K562 (cell line): Measurements from ENCODE around the gene TEDC1. TPM values are rescaled to one million over a fixed set of nuclear protein-coding genes. Genes with fewer than 3 reads are reported as not detected.

Experiments
- ATAC-seq: fragments of 200-7000 bp; cut with Tn5 transposase; 3 replicates; pipeline ENCODE4 v1.9.1; 2020; ENCODE audit warnings: moderate library complexity
- BruUV-seq: library from RNA; stranded (reverse); fragments of 400-500 nt; replicated peaks from 2 replicates; lab custom pipeline; 2021; lab: Mats Ljungman, UMichigan
- CTCF ChIA-PET: fragments of 300-600 bp; formaldehyde crosslinking; extraction: SDS; loops from one replicate; lab custom pipeline; 2021; ENCODE audit warnings: low intra/inter-chr PET ratio; lab: Yijun Ruan, JAX
- POLR2A ChIA-PET: fragments of 300-600, 350-650 bp; sonication (Branson Sonifier 250); formaldehyde crosslinking; extraction: SDS; loops from one replicate; lab custom pipeline; 2021; ENCODE audit warnings: antibody characterized with exemption, inconsistent platforms; lab: Yijun Ruan, JAX
- DNase-seq, 4 experiments: peaks; one replicate each; pipeline versions ENCODE4 v3.0.0 to v3.0.0-alpha.2; 2011 to 2018; ENCODE audit warnings: low spot score in 3 of 4, mixed read lengths in 3 of 4; ENCODE audit errors: extremely low read depth in 1 of 4
- FAIRE-seq: peaks from 2 replicates; lab custom pipeline; 2011; peaks lifted over from hg19 to GRCh38; lab: Jason Lieb, UNC
- H2AFZ ChIP-seq: 2 replicates; pipeline ENCODE4 v1.6.0; 2011; ENCODE audit warnings: low read depth, low read length, control low read depth, inconsistent platforms
- H3K27ac ChIP-seq: fragments of 200-600 bp; 3 replicates; pipeline ENCODE4 v1.8.0; 2011; ENCODE audit warnings: low read depth, mild to moderate bottlenecking, control low read depth, inconsistent platforms, low read length, moderate library complexity, mixed read lengths; ENCODE audit errors: extremely low read depth
- H3K27me3 ChIP-seq, 2 experiments: fragments of 300-600 bp in 1 of 2; 2 replicates in 1 of 2; 3 replicates in 1 of 2; pipeline versions ENCODE4 v1.6.0 to v1.8.0; 2011; ENCODE audit warnings: inconsistent platforms in 2 of 2, low read length in 2 of 2, mild to moderate bottlenecking in 1 of 2, mixed read lengths in 1 of 2, moderate library complexity in 1 of 2; ENCODE audit not compliant: control insufficient read depth in 2 of 2, insufficient read depth in 2 of 2
- H3K36me3 ChIP-seq: fragments of 300-600 bp; 3 replicates; pipeline ENCODE4 v1.8.0; 2011; ENCODE audit warnings: mild to moderate bottlenecking, low read length, inconsistent platforms; ENCODE audit not compliant: control insufficient read depth, insufficient read depth
- H3K4me1 ChIP-seq, 2 experiments: fragments of 200-600 bp in 1 of 2; replicated peaks in 1 of 2; 2 replicates in 1 of 2; 3 replicates in 1 of 2; pipeline versions ENCODE4 v1.5.1 to v1.8.0; 2011; ENCODE audit warnings: inconsistent platforms in 2 of 2, low read length in 2 of 2, mild to moderate bottlenecking in 1 of 2, mixed read lengths in 1 of 2, moderate library complexity in 1 of 2; ENCODE audit not compliant: control insufficient read depth in 2 of 2, insufficient read depth in 2 of 2
- H3K4me2 ChIP-seq: 2 replicates; pipeline ENCODE4 v1.6.1; 2011; ENCODE audit warnings: low read length, control low read depth, inconsistent platforms, mixed read lengths; ENCODE audit not compliant: insufficient read depth
- H3K4me3 ChIP-seq: fragments of 200-600 bp; sonication (generic), shearing (Covaris generic); 2 replicates; pipeline ENCODE4 v1.5.1; 2016; ENCODE audit warnings: control low read depth, inconsistent platforms
- H3K79me2 ChIP-seq: fragments of 200-600 bp; 3 replicates; pipeline ENCODE4 v1.8.0; 2011; ENCODE audit warnings: low read length, inconsistent platforms; ENCODE audit not compliant: control insufficient read depth, insufficient read depth
- H3K9ac ChIP-seq, 2 experiments: 2 replicates each; pipeline versions ENCODE4 v1.6.0 to v1.6.1; 2011; ENCODE audit warnings: low read depth in 2 of 2, low read length in 2 of 2, control low read depth in 1 of 2, inconsistent platforms in 1 of 2, mild to moderate bottlenecking in 1 of 2, mixed read lengths in 1 of 2; ENCODE audit not compliant: insufficient read depth in 1 of 2
- H3K9me1 ChIP-seq: one replicate; pipeline ENCODE4 v1.6.0; 2011; ENCODE audit warnings: inconsistent platforms, mild to moderate bottlenecking, low read length, moderate library complexity; ENCODE audit not compliant: control insufficient read depth, insufficient read depth
- H3K9me3 ChIP-seq: replicated peaks from 2 replicates; pipeline ENCODE4 v1.5.1; 2011; ENCODE audit warnings: low read depth, low read length, inconsistent platforms; ENCODE audit not compliant: control insufficient read depth, insufficient read depth
- H4K20me1 ChIP-seq: replicated peaks from 2 replicates; pipeline ENCODE4 v1.6.1; 2011; ENCODE audit warnings: low read length, inconsistent platforms, mixed read lengths; ENCODE audit not compliant: control insufficient read depth, insufficient read depth
- ARHGAP35 ChIP-seq: fragments of 450-650 bp; IDR thresholded peaks from 2 replicates; pipeline ENCODE4 v1.6.1; 2018; ENCODE audit not compliant: partially characterized antibody
- CEBPG ChIP-seq, 3 experiments: fragments of 200-800 bp in 1 of 3; sonication (Bioruptor generic) in 1 of 3; sonication (generic) in 1 of 3; formaldehyde crosslinking in 1 of 3; IDR thresholded peaks in 2 of 3; conservative IDR thresholded peaks in 1 of 3; 2 replicates each; pipeline versions ENCODE4 v1.6.1 to v1.8.0; 2016 to 2022; ENCODE audit warnings: missing compliant biosample characterization in 2 of 3, missing genetic modification characterization in 2 of 3, mild to moderate bottlenecking in 1 of 3, missing genetic modification reagents in 1 of 3
- DMBX1 ChIP-seq: fragments of 250-450 bp; sonication (Bioruptor Pico); IDR thresholded peaks from 2 replicates; pipeline ENCODE4 v1.8.0; 2022; ENCODE audit warnings: inconsistent platforms, mild to moderate bottlenecking, moderate library complexity, borderline replicate concordance
- DPF2 ChIP-seq: fragments of 450-650 bp; IDR thresholded peaks from 2 replicates; pipeline ENCODE4 v1.6.1; 2016
- ETV6 ChIP-seq, 3 experiments: fragments of 150-350 bp in 1 of 3; sonication (generic) in 1 of 3; formaldehyde crosslinking in 1 of 3; IDR thresholded peaks; 2 replicates each; pipeline versions ENCODE4 v1.6.1 to v1.8.0; 2014 to 2022; ENCODE audit warnings: borderline replicate concordance in 2 of 3, low read depth in 2 of 3, antibody characterized with exemption in 1 of 3, low read length in 1 of 3, mild to moderate bottlenecking in 1 of 3, missing genetic modification reagents in 1 of 3
- GABPA ChIP-seq: fragments of 200-800 bp; sonication (Bioruptor generic); conservative IDR thresholded peaks from 2 replicates; pipeline ENCODE4 v1.6.1; 2016; ENCODE audit warnings: low read depth, missing genetic modification characterization, missing compliant biosample characterization
- POLR2G ChIP-seq: fragments of 200-400 bp; formaldehyde crosslinking; IDR thresholded peaks from 2 replicates; pipeline ENCODE4 v1.6.1; 2017; ENCODE audit warnings: low read depth, mild to moderate bottlenecking, antibody characterized with exemption, low read length, moderate library complexity
- XRCC3 ChIP-seq: fragments of 450-650 bp; IDR thresholded peaks from 2 replicates; pipeline ENCODE4 v1.6.1; 2017; ENCODE audit warnings: mild to moderate bottlenecking, moderate library complexity
- ZBTB5 ChIP-seq: fragments of 450-650 bp; IDR thresholded peaks from 2 replicates; pipeline ENCODE4 v1.6.1; 2017; ENCODE audit warnings: antibody characterized with exemption
- ZNF592 ChIP-seq: fragments of 450-650 bp; IDR thresholded peaks from 2 replicates; pipeline ENCODE4 v1.6.1; 2017; ENCODE audit warnings: antibody characterized with exemption, mild to moderate bottlenecking
- WGBS: fragments of 100-300 bp; shearing (Covaris generic); methylation state at CpG from one replicate; pipeline ENCODE4 v1.1.6; 2016; ENCODE audit warnings: low coverage, mixed read lengths; ENCODE audit not compliant: insufficient coverage; ENCODE audit errors: missing lambda C conversion rate; 5-methylcytosine and 5-hydroxymethylcytosine counted together
- in situ Hi-C: fragments of 300-500 bp; cut with MboI; formaldehyde crosslinking; loops from 4 replicates; pipeline ENCODE4 v1.15.0; 2018; ENCODE audit warnings: inconsistent platforms, mixed read lengths
- intact Hi-C: fragments of 100-400 bp; cut with micrococcal nuclease; formaldehyde crosslinking; loops from 2 replicates; pipeline ENCODE4 v1.14.2; 2022
- polyA plus RNA-seq, 8 experiments: library from polyadenylated mRNA; depleted of rRNA in 4 of 8; stranded (reverse) in 5 of 8; unstranded in 3 of 8; fragments of >200 nt; fragmentation: Nextera tagmentation in 2 of 8; fragmentation: Illumina TruSeq in 1 of 8; extraction: Ambion mirVana in 2 of 8; extraction: Trizol in 1 of 8; gene quantifications; 2 replicates each; pipeline versions ENCODE4 v1.2.1 to v1.2.3, GENCODE V29; 2011 to 2014; ENCODE audit warnings: inconsistent platforms in 1 of 8, missing spikeins in 1 of 8
- total RNA-seq, 7 experiments: library from RNA; depleted of rRNA in 6 of 7; stranded (reverse); fragments of >200 nt in 6 of 7; fragmentation: Illumina TruSeq in 2 of 7; extraction: Trizol in 2 of 7; gene quantifications; 2 replicates each; pipeline versions ENCODE4 v1.2.1 to v1.2.3, GENCODE V29; 2011 to 2021; ENCODE audit warnings: low replicate concordance in 1 of 7
- TF ChIP-seq, protein P1 (sequence below): fragments of 250-450 bp; sonication (Bioruptor Pico); IDR thresholded peaks from 2 replicates; pipeline ENCODE4 v1.5.0; 2021

TEDC1 gene
- total and polyA plus RNA-seq, 9 of the 15 experiments (the other 6 are each of a cell fraction or from before 2014, with no cell fraction given): 0.21 to 28.3 (median 5.9) TPM

DNA sequence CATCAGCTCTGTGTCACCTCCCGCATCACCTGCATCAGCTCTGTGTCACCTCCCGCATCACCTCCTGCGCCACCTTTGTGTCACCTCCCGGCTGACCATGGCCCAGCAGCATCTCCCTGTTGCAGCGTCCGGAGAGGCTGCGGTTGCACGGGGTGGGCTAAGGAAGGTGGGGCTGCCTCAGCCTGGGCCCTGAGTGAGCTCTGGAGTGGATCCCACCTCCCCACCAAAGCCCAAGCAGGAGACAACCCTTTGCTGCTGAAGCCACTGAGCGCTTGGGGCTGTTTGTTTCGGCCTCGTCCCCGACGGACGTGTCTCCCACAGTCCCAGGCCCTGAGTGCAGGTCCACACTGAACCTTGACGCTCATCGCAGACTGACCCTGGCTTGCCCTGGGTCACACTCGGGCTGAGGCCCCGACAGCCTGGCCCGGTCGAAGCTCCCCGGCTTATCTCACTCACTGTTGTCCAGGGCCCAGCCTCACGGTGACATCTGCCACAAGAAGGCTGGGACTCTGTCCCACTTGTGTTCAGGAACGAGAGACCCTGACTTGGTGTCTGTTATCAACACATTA lies 47.5 kb downstream of the TEDC1 start (continued):
- no peak for TF ChIP-seq ZNF592

- Histone ChIP-seq H3K36me3 (no peaks in the 10 kb centered on the region), H3K4me1 (peaks cover 0 to 16% of the 10 kb centered on the region in 2 experiments; a peak in 2 of 5 replicates), H3K9me3 (no peaks in the 10 kb centered on the region), H3K79me2 (no peaks in the 10 kb centered on the region), H3K27ac (no peak overlapping the region), H4K20me1 (no peaks in the 10 kb centered on the region), H3K4me2 (no peak overlapping the region), H3K9ac (no peak overlapping the region), H3K4me3 (no peak overlapping the region), H3K9me1 (no peaks in the 10 kb centered on the region), H3K27me3 (peaks cover 6 to 49% of the 10 kb centered on the region in 2 experiments; a peak in 3 of 5 replicates), H2AFZ (no peak overlapping the region)
- POLR2A ChIA-PET: no interaction called here
- DNase-seq (no peak), FAIRE-seq (no peak), ATAC-seq (no peak)
- intact Hi-C loops: no loop called here
- WGBS: 0% methylated on average over 4 of the region's 9 CpGs
- CTCF ChIA-PET: no interaction called here
- in situ Hi-C loops: no loop called here
- BruUV-seq: no TSS peak
- TF ChIP-seq DMBX1 (CRISPR knock-in tag): no peak
- no peak for TF ChIP-seq POLR2G
- TF ChIP-seq XRCC3: no peak
- TF ChIP-seq ZBTB5: no peak
- TF ChIP-seq, protein P1, sequence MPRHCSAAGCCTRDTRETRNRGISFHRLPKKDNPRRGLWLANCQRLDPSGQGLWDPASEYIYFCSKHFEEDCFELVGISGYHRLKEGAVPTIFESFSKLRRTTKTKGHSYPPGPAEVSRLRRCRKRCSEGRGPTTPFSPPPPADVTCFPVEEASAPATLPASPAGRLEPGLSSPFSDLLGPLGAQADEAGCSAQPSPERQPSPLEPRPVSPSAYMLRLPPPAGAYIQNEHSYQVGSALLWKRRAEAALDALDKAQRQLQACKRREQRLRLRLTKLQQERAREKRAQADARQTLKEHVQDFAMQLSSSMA (CRISPR knock-in tag): no peak
- TF ChIP-seq CEBPG (CRISPR knock-in tag; IDR thresholded peaks at IDR 0.05): no peak
- TF ChIP-seq CEBPG (tag; conservative IDR thresholded peaks at IDR 0.05 in 1 of 2, IDR thresholded peaks at IDR 0.05 in 1 of 2): no peak
- no peak for TF ChIP-seq ARHGAP35
- no peak for TF ChIP-seq GABPA
- TF ChIP-seq DPF2: no peak
- no peak for TF ChIP-seq ETV6 (IDR thresholded peaks at IDR 0.05; ENCODE audit: borderline replicate concordance in 1 of 2, low read depth in 2 of 2, low read length in 1 of 2)
- TF ChIP-seq ETV6 (CRISPR knock-in tag; IDR thresholded peaks at IDR 0.05; ENCODE audit: borderline replicate concordance): no peak
These were observed 49.8 kb downstream of the TEDC1 start for GRCh38 chr14:105540811-105541210.
